Caco-2 (cell line): Measurements from ENCODE around the gene PACS2. TPM values are rescaled to one million over a fixed set of nuclear protein-coding genes. Genes with fewer than 3 reads are reported as not detected.
"Not testable (repeated sequence)": the region's sequence is repeated elsewhere in the genome, so short reads cannot be mapped to it uniquely, and the experiment has no call there.

ENCODE experiments used
- BruUV-seq: library from RNA; stranded (reverse); fragments of 400-500 nt; replicated peaks from 2 replicates; lab custom pipeline; 2021; lab: Mats Ljungman, UMichigan
- CTCF ChIA-PET: fragments of 300-600 bp; sonication (Branson Sonifier 250); formaldehyde crosslinking; loops from one replicate; lab custom pipeline; 2022; ENCODE audit warnings: antibody characterized with exemption; lab: Charles Lee
- POLR2A ChIA-PET: fragments of 300-600 bp; sonication (Branson Sonifier 250); formaldehyde crosslinking; loops from one replicate; lab custom pipeline; 2022; ENCODE audit warnings: antibody characterized with exemption; lab: Charles Lee
- DNase-seq, 2 experiments: peaks; one replicate each; pipeline versions ENCODE4 v3.0.0 to v3.0.0-alpha.2; 2020 to 2022
- H3K27me3 ChIP-seq: replicated peaks from 2 replicates; pipeline ENCODE4 v1.6.0; 2011; ENCODE audit warnings: low read length; ENCODE audit not compliant: control insufficient read depth, insufficient read depth
- H3K36me3 ChIP-seq: 2 replicates; pipeline ENCODE4 v1.5.1; 2011; ENCODE audit warnings: low read length; ENCODE audit not compliant: control insufficient read depth, insufficient read depth
- H3K4me1 ChIP-seq: fragments of 250-450 bp; sonication (Bioruptor Pico); 2 replicates; pipeline ENCODE4 v1.5.1; 2020; ENCODE audit warnings: mild to moderate bottlenecking
- H3K4me3 ChIP-seq: 2 replicates; pipeline ENCODE4 v1.5.1; 2011; ENCODE audit warnings: low read depth, mild to moderate bottlenecking, control low read depth, low read length
- H3K9me3 ChIP-seq: fragments of 250-450 bp; sonication (Bioruptor Pico); 2 replicates; pipeline ENCODE4 v1.5.1; 2020; ENCODE audit warnings: mild to moderate bottlenecking, moderate library complexity
- H3K27ac Mint-ChIP-seq: one replicate; pipeline ENCODE4 v1.8.0; 2022; ENCODE audit warnings: mixed read lengths; ENCODE audit not compliant: unreplicated experiment
- H3K27me3 Mint-ChIP-seq: one replicate; pipeline ENCODE4 v1.8.0; 2022; ENCODE audit warnings: mixed read lengths; ENCODE audit not compliant: insufficient read depth, unreplicated experiment
- H3K36me3 Mint-ChIP-seq: one replicate; pipeline ENCODE4 v1.8.0; 2022; ENCODE audit warnings: mild to moderate bottlenecking, mixed read lengths; ENCODE audit not compliant: insufficient read depth, unreplicated experiment
- H3K4me1 Mint-ChIP-seq: one replicate; pipeline ENCODE4 v1.8.0; 2022; ENCODE audit warnings: low read depth, mixed read lengths; ENCODE audit not compliant: unreplicated experiment
- H3K4me3 Mint-ChIP-seq: one replicate; pipeline ENCODE4 v1.8.0; 2022; ENCODE audit warnings: mild to moderate bottlenecking, moderate library complexity, mixed read lengths; ENCODE audit not compliant: unreplicated experiment
- H3K9me3 Mint-ChIP-seq: one replicate; pipeline ENCODE4 v1.8.0; 2022; ENCODE audit warnings: mixed read lengths; ENCODE audit not compliant: unreplicated experiment
- CTCF ChIP-seq, 2 experiments: fragments of 200-600 bp in 1 of 2; IDR thresholded peaks; 1 replicate in 1 of 2; 2 replicates in 1 of 2; pipeline versions ENCODE4 v1.5.1 to v1.8.0; 2011 to 2022; ENCODE audit warnings: antibody characterized with exemption in 1 of 2, control low read depth in 1 of 2, inconsistent platforms in 1 of 2, low read depth in 1 of 2, low read length in 1 of 2, mild to moderate bottlenecking in 1 of 2, moderate library complexity in 1 of 2; ENCODE audit not compliant: insufficient read depth in 1 of 2, severe bottlenecking in 1 of 2, unreplicated experiment in 1 of 2
- intact Hi-C: fragments of 100-400 bp; cut with micrococcal nuclease; formaldehyde crosslinking; loops from one replicate; pipeline ENCODE4 v1.10.0; 2022; ENCODE audit not compliant: unreplicated experiment
- total RNA-seq: library from RNA; stranded (reverse); gene quantifications from 2 replicates; pipeline ENCODE4 v1.2.3, GENCODE V29; 2022

Gene PACS2
- total RNA-seq, 1 experiment from 2014 or later: 58.1 TPM

- Mint-ChIP-seq H3K9me3 (no peaks in the 10 kb centered on the region), H3K4me3 (no peak overlapping the region), H3K27ac (no peak overlapping the region), H3K4me1 (no peaks in the 10 kb centered on the region), H3K36me3 (no peaks in the 10 kb centered on the region), H3K27me3 (no peaks in the 10 kb centered on the region)
- BruUV-seq: no TSS peak
- ChIA-PET CTCF (no interaction called here), POLR2A (no interaction called here)
- Histone ChIP-seq H3K9me3 (no peaks in the 10 kb centered on the region), H3K4me3 (no peak overlapping the region), H3K36me3 (no peaks in the 10 kb centered on the region), H3K27me3 (no peaks in the 10 kb centered on the region), H3K4me1 (no peaks in the 10 kb centered on the region)
- DNase-seq: no peak
- TF ChIP-seq CTCF (IDR thresholded peaks at IDR 0.05; ENCODE audit: insufficient read depth in 1 of 2, low read depth in 1 of 2, low read length in 1 of 2, severe bottlenecking in 1 of 2, unreplicated experiment in 1 of 2): no peak
- intact Hi-C loops: no loop called here
Measured at GRCh38 chr14:105286759-105287144, 27.8 kb upstream of the PACS2 start.

GRCh38 chr14:105287249-105288102 is 27.1 kb upstream of the PACS2 start:
- no peaks in the 10 kb centered on the region for H3K36me3 Mint-ChIP-seq

GRCh38 chr14:105288936-105289335 is 25.6 kb upstream of the PACS2 start:
- H3K27me3 Mint-ChIP-seq, DNase-seq, H3K4me3 ChIP-seq, H3K27me3 ChIP-seq, H3K4me1 Mint-ChIP-seq, H3K4me3 Mint-ChIP-seq, H3K27ac Mint-ChIP-seq, H3K4me1 ChIP-seq, BruUV-seq, H3K9me3 ChIP-seq, intact Hi-C loops, H3K36me3 ChIP-seq, POLR2A ChIA-PET, H3K36me3 Mint-ChIP-seq, H3K9me3 Mint-ChIP-seq: not testable (repeated sequence)
- CTCF ChIA-PET: interaction anchor here (0.9 to 1.1 kb wide), 4 partner anchors 12 to 197 kb away, joined by 3 to 4 read pairs (median 4); partner anchors contain the start of gene BRF1

More at GRCh38 chr14:105287249-105288102, 27.1 kb upstream of the PACS2 start:
- no peak for DNase-seq
- Mint-ChIP-seq H3K4me1 (no peaks in the 10 kb centered on the region), H3K4me3 (no peak overlapping the region), H3K27ac (no peak overlapping the region), H3K9me3 (no peaks in the 10 kb centered on the region), H3K27me3 (no peaks in the 10 kb centered on the region)
- BruUV-seq: no TSS peak
- no peaks in the 10 kb centered on the region for H3K9me3 ChIP-seq
- H3K36me3 ChIP-seq: no peaks in the 10 kb centered on the region
- intact Hi-C loops: no loop called here
- TF ChIP-seq CTCF (IDR thresholded peaks at IDR 0.05; ENCODE audit: insufficient read depth in 1 of 2, low read depth in 1 of 2, low read length in 1 of 2, severe bottlenecking in 1 of 2, unreplicated experiment in 1 of 2): no peak
- H3K4me1 ChIP-seq: no peaks in the 10 kb centered on the region
- H3K4me3 ChIP-seq: no peak overlapping the region
- ChIA-PET POLR2A (no interaction called here), CTCF (no interaction called here)
- H3K27me3 ChIP-seq: no peaks in the 10 kb centered on the region
